GM19351 (cell line): ENCODE data around the gene TMEM95.

Source experiments
- ATAC-seq: cut with Tn5 transposase; IDR thresholded peaks from one replicate; pipeline ENCODE4 v1.9.1; 2021; ENCODE audit warnings: mild to moderate bottlenecking, moderate library complexity; ENCODE audit not compliant: unreplicated experiment

TMEM95 gene

DNA sequence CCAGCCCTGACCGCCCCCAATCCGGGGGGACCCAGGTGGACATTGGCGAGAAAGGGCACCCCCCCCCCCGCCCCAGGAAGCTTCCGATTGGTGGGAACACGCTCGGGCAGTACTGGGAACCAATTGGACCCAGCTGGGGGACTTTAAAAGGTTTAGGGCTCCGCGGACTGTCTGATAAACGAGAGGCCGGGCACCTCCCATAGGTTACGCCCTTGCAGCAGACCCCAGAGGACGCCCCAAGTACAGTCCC, 48.7 kb downstream of the TMEM95 start:
- peak; percentile 19 for ATAC-seq

DNA sequence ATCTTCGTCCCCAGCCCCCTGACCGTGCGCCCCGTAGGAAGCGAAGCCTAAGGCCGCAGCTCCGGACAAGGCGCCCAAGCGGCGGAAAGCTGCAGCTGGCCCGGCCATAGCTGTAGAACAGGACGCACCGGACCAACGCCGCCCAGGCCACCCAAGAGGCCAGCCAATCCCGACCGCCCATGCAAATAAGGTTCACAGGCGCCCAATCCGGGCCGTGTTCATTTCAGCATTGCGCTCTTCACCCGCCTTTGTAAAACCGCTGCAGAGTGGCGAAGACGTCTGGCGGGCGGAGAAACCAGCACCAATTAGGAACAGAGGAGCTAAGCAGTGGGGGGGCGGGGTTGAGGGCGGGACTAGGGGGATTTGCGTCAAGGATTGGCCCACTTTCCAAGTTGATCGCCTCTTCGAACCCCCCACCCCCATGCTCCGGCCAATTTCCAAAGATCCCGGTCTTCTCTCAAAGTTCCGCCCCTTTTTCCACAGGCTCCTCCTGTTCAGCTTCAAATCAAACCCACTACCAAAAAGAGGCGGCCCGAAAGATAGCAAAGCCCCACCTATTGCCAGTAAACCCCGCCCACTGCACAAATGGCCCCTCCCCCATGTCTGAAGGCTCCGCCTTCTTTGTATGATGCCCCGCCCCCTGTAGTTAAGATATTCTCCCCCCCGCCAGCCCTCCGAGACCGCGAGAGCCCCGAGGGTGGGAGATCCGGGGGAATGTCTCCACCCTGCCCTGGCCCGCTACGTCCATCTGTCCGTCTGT, 49.2 kb downstream of the TMEM95 start, which contains the start of gene TMEM256:
TSS of gene TMEM256 (minus strand) at position 121 of the 760 bp plus-strand sequence. CDS start at position 108, 13 bp downstream.
- ATAC-seq, result peak; percentile 95

GRCh38 chr17:7404737-7405349, 49.9 kb downstream of the TMEM95 start:
- ATAC-seq, result peak; percentile 15

- no peak for ATAC-seq
These were observed 50.6 kb downstream of the TMEM95 start for GRCh38 chr17:7405350-7406234.

DNA sequence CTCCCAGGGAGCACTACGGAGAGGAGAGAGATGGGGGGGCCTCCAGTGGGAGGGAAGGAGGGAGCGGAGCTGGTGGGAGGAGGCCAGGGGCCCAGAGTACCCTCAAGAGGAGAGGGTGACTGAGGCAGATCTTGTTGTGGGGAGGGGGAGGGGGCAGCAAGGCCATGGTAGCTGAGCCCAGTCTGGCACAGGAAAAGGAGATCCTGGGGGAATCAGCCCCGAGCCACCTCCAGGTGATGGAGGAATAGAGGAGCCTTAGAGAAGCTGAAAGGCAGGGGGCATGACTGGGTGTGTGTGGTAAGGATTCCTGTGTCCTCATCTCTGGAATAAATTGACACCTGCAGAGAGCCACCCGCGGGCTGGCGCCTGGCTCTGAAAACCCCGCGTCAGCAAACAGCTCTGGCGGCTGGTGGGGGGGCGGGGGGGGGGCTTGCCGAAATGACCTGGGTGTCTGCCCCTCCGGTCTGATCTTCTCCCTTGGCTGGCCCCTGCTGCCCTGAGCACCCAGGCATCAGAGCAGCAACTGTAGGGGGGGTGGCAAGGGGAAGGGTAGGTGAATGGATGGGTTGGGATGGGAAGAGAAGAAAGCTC, 51.4 kb downstream of the TMEM95 start:
- no peak for ATAC-seq
